Right lobe of liver (tissue), 4 donors: ENCODE data around the gene CELSR1.

Experiments
- CTCF ChIP-seq, 4 donors: fragments of 200-600 bp in 3 of 4; fragments of 450-650 bp in 1 of 4; IDR thresholded peaks; one replicate each; pipeline versions ENCODE4 v1.5.1 to v1.8.0; 2016 to 2022; ENCODE audit warnings: antibody characterized with exemption in 4 of 4, mild to moderate bottlenecking in 2 of 4
- POLR2A ChIP-seq: fragments of 450-650 bp; IDR thresholded peaks from one replicate; pipeline ENCODE4 v1.6.1; 2017; ENCODE audit warnings: antibody characterized with exemption, mild to moderate bottlenecking
- donor health status: DM: no; HTN: no; CAD: no.
- donor health status: DM: no; HTN: no; CAD: no.
- donor health status: DM: no; HTN: yes; CAD: no.

GRCh38 chr22:46361826-46362202 is 175.6 kb downstream of the CELSR1 start:
- TF ChIP-seq CTCF (IDR thresholded peaks at IDR 0.05): no peak
- TF ChIP-seq POLR2A: no peak
